Spleen (tissue), 11 donors: ENCODE data around the gene CCDC3. TPM values are rescaled to one million over a fixed set of nuclear protein-coding genes. Genes with fewer than 3 reads are reported as not detected.

Experiments used
- DNase-seq: peaks from one replicate; pipeline ENCODE4 v3.0.0-alpha.2; 2020
- H3K27ac ChIP-seq, 8 donors: fragments of 200-600 bp; sonication (generic) in 7 of 8; 1 replicate in 4 of 8; 2 replicates in 4 of 8; pipeline versions ENCODE4 v1.5.0 to v1.8.0; 2016 to 2021; ENCODE audit warnings: inconsistent platforms in 4 of 8, mild to moderate bottlenecking in 4 of 8, moderate library complexity in 1 of 8
- H3K27me3 ChIP-seq, 7 donors: fragments of 200-600 bp; sonication (generic) in 6 of 7; replicated peaks in 1 of 7; 1 replicate in 4 of 7; 2 replicates in 3 of 7; pipeline versions ENCODE4 v1.5.0 to v1.8.0; 2016 to 2021; ENCODE audit warnings: inconsistent platforms in 3 of 7, mild to moderate bottlenecking in 1 of 7
- H3K36me3 ChIP-seq, 6 donors: fragments of 200-600 bp; sonication (generic) in 5 of 6; 1 replicate in 4 of 6; 2 replicates in 2 of 6; pipeline versions ENCODE4 v1.5.0 to v1.8.0; 2016 to 2021; ENCODE audit warnings: inconsistent platforms in 2 of 6
- H3K4me1 ChIP-seq, 6 donors: fragments of 200-600 bp; sonication (generic) in 5 of 6; 1 replicate in 3 of 6; 2 replicates in 3 of 6; pipeline versions ENCODE4 v1.5.0 to v1.8.0; 2016 to 2021; ENCODE audit warnings: inconsistent platforms in 3 of 6
- H3K4me3 ChIP-seq, 8 donors: fragments of 200-600 bp; sonication (generic) in 7 of 8; 1 replicate in 4 of 8; 2 replicates in 4 of 8; pipeline versions ENCODE4 v1.5.0 to v1.8.0; 2016 to 2021; ENCODE audit warnings: inconsistent platforms in 4 of 8, mild to moderate bottlenecking in 4 of 8, moderate library complexity in 2 of 8
- H3K9me3 ChIP-seq, 8 donors: fragments of 200-600 bp; sonication (generic) in 7 of 8; 1 replicate in 4 of 8; 2 replicates in 4 of 8; pipeline versions ENCODE4 v1.5.0 to v1.8.0; 2016 to 2021; ENCODE audit warnings: inconsistent platforms in 4 of 8
- POLR2A ChIP-seq, 3 donors: fragments of 450-650 bp; IDR thresholded peaks; one replicate each; pipeline ENCODE4 v1.5.1; 2017; ENCODE audit warnings: antibody characterized with exemption in 3 of 3, mild to moderate bottlenecking in 1 of 3
- POLR2AphosphoS5 ChIP-seq, 3 donors: sonication (generic); formaldehyde crosslinking; IDR thresholded peaks; one replicate each; pipeline ENCODE4 v1.5.1; 2017; ENCODE audit warnings: antibody characterized with exemption in 3 of 3
- WGBS, 5 donors: extraction: QIAGEN DNeasy Blood & Tissue Kit in 3 of 5; methylation state at CpG; one replicate each; pipeline versions ENCODE4 v1.1.5 to v1.1.7; 2013 to 2018; 5-methylcytosine and 5-hydroxymethylcytosine counted together
- intact Hi-C: fragments of 100-400 bp; cut with DNase I; formaldehyde crosslinking; loops from one replicate; pipeline ENCODE4 v1.15.0; 2023; ENCODE audit warnings: low total_unique reads
- polyA plus RNA-seq, 3 donors: library from polyadenylated mRNA; stranded (reverse); fragments of 200-250 nt; gene quantifications; one replicate each; pipeline ENCODE4 v1.2.1, GENCODE V29; 2013
- total RNA-seq, 7 donors: library from RNA; depleted of rRNA in 3 of 7; stranded (reverse); fragments of >200 nt in 3 of 7; fragmentation: NEBNext Ultra II Directional in 4 of 7; extraction: Animal tissue kit (Norgen Biotek cat#: 25700) in 4 of 7; gene quantifications; one replicate each; pipeline versions ENCODE4 v1.1.0 to v1.2.1, GENCODE V29; 2016 to 2021
- TF ChIP-seq, protein P1 (sequence below), 11 experiments: fragments of 200-600 bp in 7 of 11; fragments of 450-650 bp in 4 of 11; sonication (generic) in 4 of 11; IDR thresholded peaks in 8 of 11; conservative IDR thresholded peaks in 3 of 11; 1 replicate in 7 of 11; 2 replicates in 4 of 11; pipeline versions ENCODE4 v1.4.0 to v1.8.0; 2016 to 2021; ENCODE audit warnings: antibody characterized with exemption in 11 of 11, inconsistent platforms in 4 of 11, mild to moderate bottlenecking in 1 of 11
- donor health status: healthy with polysubstance abuse.
- donor health status: DM: no; HTN: no; CAD: no; lungs with moderate emphysema.
- donor health status: DM: no; HTN: no; CAD: no.
- donor health status: Bipolar disorder and iron deficiency.
- donor health status: healthy.
- donor health status: DM: no; HTN: no; CAD: no.
- donor health status: DM: yes; HTN: yes; CAD: no.

CCDC3 gene
- total and polyA plus RNA-seq, 10 donors: 4.7 to 36.9 (median 26.8) TPM

DNA sequence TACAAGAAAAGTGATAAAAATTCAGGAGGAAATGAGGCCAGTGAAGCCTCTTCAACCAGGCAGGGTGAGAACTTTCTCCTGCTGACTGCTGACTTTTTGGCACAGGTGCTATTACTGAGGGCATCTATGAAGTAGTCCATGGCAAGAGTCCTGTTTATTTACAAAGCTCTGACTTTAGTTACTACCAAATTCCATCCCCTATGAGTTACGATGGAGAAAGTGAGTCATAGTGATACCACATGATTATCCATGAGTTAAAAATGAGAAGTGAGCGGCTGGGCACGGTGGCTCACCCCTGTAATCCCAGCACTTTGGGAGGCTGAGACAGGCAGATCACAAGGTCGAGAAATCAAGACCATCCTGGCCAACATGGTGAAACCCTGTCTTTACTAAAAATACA is 19.9 kb downstream of the CCDC3 start:
- no peak for DNase-seq
- no peak overlapping the region for H3K4me3 ChIP-seq
- H3K4me1 ChIP-seq: no peaks in the 10 kb centered on the region
- intact Hi-C loops: no loop called here
- H3K27ac ChIP-seq: no peak overlapping the region
- peaks cover 0 to 6% (median 0%) of the 10 kb centered on the region in 7 donors for H3K27me3 ChIP-seq
- TF ChIP-seq, protein P1, sequence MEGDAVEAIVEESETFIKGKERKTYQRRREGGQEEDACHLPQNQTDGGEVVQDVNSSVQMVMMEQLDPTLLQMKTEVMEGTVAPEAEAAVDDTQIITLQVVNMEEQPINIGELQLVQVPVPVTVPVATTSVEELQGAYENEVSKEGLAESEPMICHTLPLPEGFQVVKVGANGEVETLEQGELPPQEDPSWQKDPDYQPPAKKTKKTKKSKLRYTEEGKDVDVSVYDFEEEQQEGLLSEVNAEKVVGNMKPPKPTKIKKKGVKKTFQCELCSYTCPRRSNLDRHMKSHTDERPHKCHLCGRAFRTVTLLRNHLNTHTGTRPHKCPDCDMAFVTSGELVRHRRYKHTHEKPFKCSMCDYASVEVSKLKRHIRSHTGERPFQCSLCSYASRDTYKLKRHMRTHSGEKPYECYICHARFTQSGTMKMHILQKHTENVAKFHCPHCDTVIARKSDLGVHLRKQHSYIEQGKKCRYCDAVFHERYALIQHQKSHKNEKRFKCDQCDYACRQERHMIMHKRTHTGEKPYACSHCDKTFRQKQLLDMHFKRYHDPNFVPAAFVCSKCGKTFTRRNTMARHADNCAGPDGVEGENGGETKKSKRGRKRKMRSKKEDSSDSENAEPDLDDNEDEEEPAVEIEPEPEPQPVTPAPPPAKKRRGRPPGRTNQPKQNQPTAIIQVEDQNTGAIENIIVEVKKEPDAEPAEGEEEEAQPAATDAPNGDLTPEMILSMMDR (IDR thresholded peaks at IDR 0.05 in 8 of 11, conservative IDR thresholded peaks at IDR 0.05 in 3 of 11): no peak
- TF ChIP-seq POLR2AphosphoS5 (IDR thresholded peaks at IDR 0.05) (no peak), POLR2A (IDR thresholded peaks at IDR 0.05) (no peak)
- no peaks in the 10 kb centered on the region for H3K36me3 ChIP-seq
- WGBS, 5 donors: 60 to 86% (median 73%) methylated on average over 4 of the region's 4 CpGs
- H3K9me3 ChIP-seq: peaks cover 0 to 10% (median 3%) of the 10 kb centered on the region in 8 donors

DNA sequence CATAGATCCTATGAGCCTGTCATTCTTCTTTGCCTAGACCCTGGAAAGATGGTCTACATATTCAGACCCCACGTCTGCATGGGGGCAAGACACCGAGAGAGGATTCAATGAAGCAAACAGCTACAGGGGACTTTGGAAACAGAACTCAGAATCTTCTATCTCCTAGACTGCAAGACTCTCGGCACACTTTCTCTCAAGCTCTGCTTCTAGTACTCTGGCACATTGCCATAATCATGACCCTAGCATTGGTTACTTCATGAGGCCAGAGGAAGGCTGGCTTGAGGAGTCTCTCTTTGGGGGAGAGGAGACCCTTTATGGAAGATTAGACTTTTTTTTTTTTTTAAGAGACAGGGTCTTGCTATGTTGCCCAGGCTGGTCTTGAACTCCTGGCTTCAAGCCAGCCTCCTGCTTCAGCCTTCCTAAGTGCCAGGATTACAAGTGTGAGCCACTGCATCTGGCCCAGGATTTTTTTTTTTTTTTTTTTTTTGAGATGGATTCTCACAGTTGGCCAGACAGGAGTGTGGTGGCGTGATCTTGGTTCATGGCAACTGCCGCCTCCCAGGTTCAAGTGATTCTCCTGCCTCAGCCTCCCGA is 20.7 kb downstream of the CCDC3 start:
- Histone ChIP-seq H3K36me3 (no peaks in the 10 kb centered on the region), H3K27ac (no peak overlapping the region), H3K4me1 (no peaks in the 10 kb centered on the region), H3K4me3 (no peak overlapping the region), H3K27me3 (peaks cover 0 to 6% (median 0%) of the 10 kb centered on the region in 7 donors), H3K9me3 (peaks cover 0 to 10% (median 3%) of the 10 kb centered on the region in 8 donors)
- intact Hi-C loops: no loop called here
- TF ChIP-seq POLR2AphosphoS5 (IDR thresholded peaks at IDR 0.05) (no peak), POLR2A (IDR thresholded peaks at IDR 0.05) (no peak)
- TF ChIP-seq, protein P1 (IDR thresholded peaks at IDR 0.05 in 8 of 11, conservative IDR thresholded peaks at IDR 0.05 in 3 of 11): no peak
- 76 to 86% (median 83%) methylated on average over 6 of the region's 6 CpGs for WGBS, 5 donors
- DNase-seq: no peak

DNA sequence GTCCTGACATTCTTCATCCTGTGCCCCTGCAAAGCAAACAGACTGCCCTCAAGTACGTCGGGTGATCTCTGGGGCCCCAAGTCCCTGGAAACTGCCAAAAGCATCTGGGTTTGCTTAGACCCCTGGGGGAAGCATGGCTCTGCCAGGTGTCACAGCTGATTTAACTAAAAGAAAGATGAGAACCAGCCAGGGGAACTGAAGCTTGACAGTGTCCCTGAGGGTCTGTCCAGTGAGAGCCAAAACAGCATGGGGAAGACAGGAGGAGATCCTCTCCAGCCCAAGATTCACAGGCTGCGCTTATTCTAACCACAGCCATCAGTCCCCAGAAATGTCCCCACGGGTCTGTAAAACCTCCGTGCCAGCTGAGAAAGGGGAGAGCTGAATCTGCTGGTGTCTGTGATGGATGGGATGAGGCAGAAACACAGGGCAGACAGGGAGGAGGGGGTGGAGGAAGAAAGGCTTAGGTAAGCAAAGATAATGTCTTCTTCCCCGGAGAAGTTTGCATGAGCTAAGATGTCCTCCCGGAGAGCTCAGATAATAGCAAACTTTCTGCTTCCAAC is 21.3 kb downstream of the CCDC3 start:
- Histone ChIP-seq H3K27me3 (peaks cover 0 to 6% (median 0%) of the 10 kb centered on the region in 7 donors), H3K4me3 (no peak overlapping the region), H3K27ac (no peak overlapping the region), H3K4me1 (no peaks in the 10 kb centered on the region), H3K9me3 (peaks cover 0 to 10% (median 3%) of the 10 kb centered on the region in 8 donors), H3K36me3 (no peaks in the 10 kb centered on the region)
- DNase-seq: no peak
- TF ChIP-seq POLR2AphosphoS5 (IDR thresholded peaks at IDR 0.05) (no peak), POLR2A (IDR thresholded peaks at IDR 0.05) (no peak)
- TF ChIP-seq, protein P1 (IDR thresholded peaks at IDR 0.05 in 8 of 11, conservative IDR thresholded peaks at IDR 0.05 in 3 of 11): no peak
- intact Hi-C loops: no loop called here
- WGBS, 5 donors: 39 to 53% (median 43%) methylated on average over 7 of the region's 7 CpGs

DNA sequence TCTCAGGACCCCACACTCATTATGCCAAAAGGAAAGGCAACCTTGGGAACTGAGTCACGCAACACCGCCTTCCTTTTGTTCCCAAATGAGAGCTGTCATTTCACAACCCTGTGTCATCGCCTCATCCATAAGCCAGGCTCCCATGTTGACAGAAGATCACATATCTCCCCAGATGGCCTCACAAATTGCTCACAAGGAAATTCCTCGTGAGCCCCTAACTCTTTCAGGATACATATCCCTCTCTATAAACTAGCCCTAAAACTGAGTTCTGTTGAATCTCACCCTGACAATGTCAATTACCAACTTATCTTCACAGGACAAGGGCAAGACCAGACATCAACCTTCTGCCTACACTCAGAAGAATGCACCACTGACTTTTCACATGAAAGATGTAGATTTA is 22.6 kb downstream of the CCDC3 start:
- intact Hi-C loops: no loop called here
- WGBS, 5 donors: 87 to 98% (median 91%) methylated on average over 4 of the region's 4 CpGs

More for the DNA sequence above, 22.6 kb downstream of the CCDC3 start:
- TF ChIP-seq POLR2A (IDR thresholded peaks at IDR 0.05): no peak
- TF ChIP-seq, protein P1 (IDR thresholded peaks at IDR 0.05 in 8 of 11, conservative IDR thresholded peaks at IDR 0.05 in 3 of 11): no peak
- no peak for TF ChIP-seq POLR2AphosphoS5 (IDR thresholded peaks at IDR 0.05)
- no peaks in the 10 kb centered on the region for H3K4me1 ChIP-seq
- DNase-seq: no peak
- no peaks in the 10 kb centered on the region for H3K36me3 ChIP-seq
- H3K27me3 ChIP-seq: peaks cover 0 to 6% (median 0%) of the 10 kb centered on the region in 7 donors
- H3K9me3 ChIP-seq: peaks cover 0 to 1% (median 0%) of the 10 kb centered on the region in 8 donors
- H3K27ac ChIP-seq: no peak overlapping the region
- H3K4me3 ChIP-seq: no peak overlapping the region
